ENCODE measurements around the gene CTBP1.

The CTBP1 gene

GRCh38 chr4:1250527-1250812 lies 1.5 kb upstream of the CTBP1 start:
- DNase-seq (ENCODE audit: low read depth in 2 of 2), result no peak

GRCh38 chr4:1249731-1250526 lies 999 bp upstream of the CTBP1 start:
- DNase-seq (ENCODE audit: low read depth in 2 of 2), result peak; percentile 33 to 51

GRCh38 chr4:1249148-1249730 lies 309 bp upstream of the CTBP1 start:
- DNase-seq (ENCODE audit: low read depth in 2 of 2), result peak; percentile 74 to 83

- DNase-seq (ENCODE audit: low read depth in 2 of 2), result no peak
Observed at GRCh38 chr4:1247864-1248244, 1.1 kb downstream of the CTBP1 start.

- DNase-seq (ENCODE audit: low read depth in 2 of 2), result no peak
Observed at GRCh38 chr4:1246901-1247863, 1.7 kb downstream of the CTBP1 start.

- no peak for DNase-seq (ENCODE audit: low read depth in 2 of 2)
Observed at GRCh38 chr4:1246111-1246881, 2.6 kb downstream of the CTBP1 start.

GRCh38 chr4:1245481-1246051 lies 3.4 kb downstream of the CTBP1 start:
- DNase-seq (ENCODE audit: low read depth in 2 of 2), result no peak

GRCh38 chr4:1244978-1245471 lies 3.9 kb downstream of the CTBP1 start:
- DNase-seq (ENCODE audit: low read depth in 2 of 2), result no peak

GRCh38 chr4:1244081-1244977 lies 4.6 kb downstream of the CTBP1 start:
- no peak for DNase-seq (ENCODE audit: low read depth in 2 of 2)

GRCh38 chr4:1243451-1244080 lies 5.4 kb downstream of the CTBP1 start:
- DNase-seq (ENCODE audit: low read depth in 2 of 2), result no peak

- no peak for DNase-seq (ENCODE audit: low read depth in 2 of 2)
Observed at GRCh38 chr4:1242506-1243450, 6.2 kb downstream of the CTBP1 start.

GRCh38 chr4:1241936-1242505 lies 6.9 kb downstream of the CTBP1 start:
- no peak for DNase-seq (ENCODE audit: low read depth in 2 of 2)

- no peak for DNase-seq (ENCODE audit: low read depth in 2 of 2)
Observed at GRCh38 chr4:1241466-1241935, 7.4 kb downstream of the CTBP1 start.

GRCh38 chr4:1240721-1241465 lies 8.0 kb downstream of the CTBP1 start:
- DNase-seq (ENCODE audit: low read depth in 2 of 2), result no peak

- DNase-seq (ENCODE audit: low read depth in 2 of 2), result no peak
Observed at GRCh38 chr4:1239950-1240307, 9.0 kb downstream of the CTBP1 start.

GRCh38 chr4:1239141-1239949 lies 9.6 kb downstream of the CTBP1 start:
- no peak for DNase-seq (ENCODE audit: low read depth in 2 of 2)

- no peak for DNase-seq (ENCODE audit: low read depth in 2 of 2)
Observed at GRCh38 chr4:1238676-1239000, 10.3 kb downstream of the CTBP1 start.
